Stimulated activated naive B cell treated with anti-CD40 and anti-IgM and Interleukin-4, amounts not matched to agents 10 μg/mL and 1 μg/mL and 100 μg/mL, for 72 hours (primary cell): ENCODE measurements around the gene MYO9B.

Experiments
- ATAC-seq, 2 donors: fragments of 150-1000 bp; cut with Tn5 transposase; replicated peaks; 2 replicates each; pipeline ENCODE4 v1.10.0; 2021; ENCODE audit warnings: moderate library complexity in 1 of 2
- DNase-seq: peaks from one replicate; pipeline ENCODE4 v3.0.0; 2021
- H3K27ac Mint-ChIP-seq: one replicate; pipeline ENCODE4 v1.8.0; 2022; ENCODE audit warnings: mild to moderate bottlenecking, mixed read lengths
- H3K27me3 Mint-ChIP-seq, 2 donors: one replicate each; pipeline ENCODE4 v1.8.0; 2022; ENCODE audit warnings: mixed read lengths in 2 of 2
- H3K36me3 Mint-ChIP-seq, 2 donors: one replicate each; pipeline ENCODE4 v1.8.0; 2022; ENCODE audit warnings: mixed read lengths in 2 of 2, mild to moderate bottlenecking in 1 of 2
- H3K4me1 Mint-ChIP-seq, 2 donors: one replicate each; pipeline ENCODE4 v1.8.0; 2022; ENCODE audit warnings: mixed read lengths in 2 of 2, mild to moderate bottlenecking in 1 of 2
- H3K4me3 Mint-ChIP-seq, 2 donors: one replicate each; pipeline ENCODE4 v1.8.0; 2022; ENCODE audit warnings: mild to moderate bottlenecking in 2 of 2, mixed read lengths in 2 of 2, moderate library complexity in 1 of 2
- H3K9me3 Mint-ChIP-seq, 2 donors: one replicate each; pipeline ENCODE4 v1.8.0; 2022; ENCODE audit warnings: mixed read lengths in 2 of 2, mild to moderate bottlenecking in 1 of 2

Gene MYO9B

DNA sequence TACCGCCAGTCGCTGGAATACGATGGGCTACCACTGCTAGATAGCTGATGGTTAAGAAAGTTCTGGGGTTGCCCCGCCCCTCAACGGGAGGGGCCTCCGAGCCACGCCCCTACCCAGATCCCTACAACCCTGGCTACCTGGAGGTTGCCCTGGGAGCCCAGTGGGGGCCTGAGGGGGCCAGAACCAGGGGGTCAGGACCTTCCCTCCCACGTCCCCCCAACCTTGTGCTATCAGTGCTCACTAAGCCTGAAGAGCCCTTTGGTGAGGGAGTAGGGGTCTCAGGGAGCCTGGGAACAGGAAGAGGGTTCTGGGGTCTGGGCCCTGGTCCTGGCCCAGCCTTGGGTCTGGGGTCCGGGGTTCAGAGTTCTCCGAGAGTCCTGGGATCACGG lies 159.3 kb downstream of the MYO9B start:
- peak; percentile 76 to 80 for ATAC-seq
- H3K4me1 Mint-ChIP-seq: peaks cover 9 to 20% of the 10 kb centered on the region in 2 donors
- H3K9me3 Mint-ChIP-seq: no peaks in the 10 kb centered on the region
- peak overlapping the region; percentile 84 to 88 for H3K4me3 Mint-ChIP-seq
- peak overlapping the region; percentile 80 for H3K27ac Mint-ChIP-seq
- no peak for DNase-seq
- peaks cover 13 to 27% of the 10 kb centered on the region in 2 donors for H3K36me3 Mint-ChIP-seq
- no peaks in the 10 kb centered on the region for H3K27me3 Mint-ChIP-seq

DNA sequence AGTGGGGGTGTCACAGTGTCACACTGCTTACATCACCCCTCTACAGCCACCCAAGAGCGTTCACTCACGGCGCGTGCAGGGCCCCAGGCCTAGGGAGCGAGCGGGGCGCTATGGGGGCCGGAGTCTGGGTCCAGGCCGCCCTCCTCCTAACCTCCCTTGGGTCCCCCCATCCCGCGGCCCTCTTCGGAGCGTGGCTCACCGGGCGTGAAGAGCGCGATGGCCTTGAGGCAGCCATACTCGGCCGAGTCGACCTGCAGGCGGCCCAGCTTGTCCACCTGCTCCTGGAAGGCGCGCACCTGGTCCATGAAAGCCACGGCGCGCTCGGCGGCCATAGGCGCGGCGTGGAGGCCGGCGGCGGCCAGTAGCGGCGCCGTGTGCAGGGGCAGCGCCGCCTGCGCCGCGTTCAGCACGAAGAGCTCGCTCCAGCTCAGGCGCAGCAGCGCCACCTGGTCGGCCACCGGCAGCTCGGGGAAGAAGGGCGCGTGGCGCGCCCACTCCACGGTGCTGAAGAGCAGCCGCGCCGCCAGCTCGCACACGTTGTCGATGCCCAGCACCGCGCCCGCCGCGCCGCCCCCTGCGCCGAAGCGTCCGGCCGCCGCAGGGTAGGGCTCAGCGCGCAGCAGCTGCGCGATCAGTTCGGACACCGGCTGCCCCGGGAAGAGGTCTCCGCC lies 159.9 kb downstream of the MYO9B start:
- Mint-ChIP-seq H3K27ac (peak overlapping the region; percentile 80), H3K9me3 (no peaks in the 10 kb centered on the region), H3K36me3 (peaks cover 13 to 25% of the 10 kb centered on the region in 2 donors), H3K4me1 (peaks cover 9 to 20% of the 10 kb centered on the region in 2 donors), H3K27me3 (no peaks in the 10 kb centered on the region), H3K4me3 (peak overlapping the region; percentile 84 to 88)
- ATAC-seq (peak; percentile 87 to 90), DNase-seq (peak; percentile 66)

DNA sequence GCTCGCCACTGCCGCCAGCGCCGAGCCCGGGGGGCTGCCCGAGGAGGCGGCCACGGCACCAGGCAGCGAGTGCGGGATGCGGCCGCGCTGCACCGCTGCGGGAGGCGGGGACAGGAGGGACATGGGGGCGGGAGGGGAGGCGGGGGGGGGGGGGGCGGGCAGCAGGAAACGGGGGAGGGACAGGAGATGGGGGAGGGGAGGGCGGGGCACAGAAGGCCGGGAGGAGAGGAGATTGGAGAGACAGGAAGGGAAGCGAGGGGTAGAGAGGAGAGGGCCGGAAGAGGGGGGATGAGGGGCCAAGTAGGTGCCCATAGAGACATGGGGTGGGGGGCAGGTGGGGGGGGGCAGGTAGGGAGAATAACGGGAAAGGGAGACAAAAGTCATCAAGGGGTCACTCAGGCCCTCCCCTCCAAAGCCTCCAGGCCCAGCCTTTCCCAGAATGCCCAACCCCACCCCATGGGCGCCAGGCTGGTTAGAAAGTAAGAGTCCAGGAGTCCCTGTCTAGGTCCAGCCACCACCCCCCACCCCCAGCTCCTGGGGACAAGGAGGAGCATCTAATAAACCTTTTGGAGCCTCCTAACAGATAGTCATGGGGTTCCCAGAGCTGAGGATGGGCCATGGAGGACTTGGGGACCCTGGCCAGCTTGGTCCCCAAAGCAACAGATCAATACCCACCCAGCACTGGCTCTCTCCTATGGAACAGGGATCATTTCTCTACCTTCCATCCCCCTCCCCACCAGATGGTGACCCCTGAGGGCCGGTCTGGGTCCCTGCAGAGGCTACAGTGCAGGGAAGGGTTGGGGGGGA lies 160.6 kb downstream of the MYO9B start:
- DNase-seq (no peak), ATAC-seq (peak in 1 of 2 donors; percentile 42)
- Mint-ChIP-seq H3K36me3 (peaks cover 10 to 23% of the 10 kb centered on the region in 2 donors), H3K4me1 (peaks cover 12 to 20% of the 10 kb centered on the region in 2 donors), H3K9me3 (no peaks in the 10 kb centered on the region), H3K27ac (no peak overlapping the region), H3K4me3 (peak overlapping the region; percentile 84 to 88), H3K27me3 (no peaks in the 10 kb centered on the region)

DNA sequence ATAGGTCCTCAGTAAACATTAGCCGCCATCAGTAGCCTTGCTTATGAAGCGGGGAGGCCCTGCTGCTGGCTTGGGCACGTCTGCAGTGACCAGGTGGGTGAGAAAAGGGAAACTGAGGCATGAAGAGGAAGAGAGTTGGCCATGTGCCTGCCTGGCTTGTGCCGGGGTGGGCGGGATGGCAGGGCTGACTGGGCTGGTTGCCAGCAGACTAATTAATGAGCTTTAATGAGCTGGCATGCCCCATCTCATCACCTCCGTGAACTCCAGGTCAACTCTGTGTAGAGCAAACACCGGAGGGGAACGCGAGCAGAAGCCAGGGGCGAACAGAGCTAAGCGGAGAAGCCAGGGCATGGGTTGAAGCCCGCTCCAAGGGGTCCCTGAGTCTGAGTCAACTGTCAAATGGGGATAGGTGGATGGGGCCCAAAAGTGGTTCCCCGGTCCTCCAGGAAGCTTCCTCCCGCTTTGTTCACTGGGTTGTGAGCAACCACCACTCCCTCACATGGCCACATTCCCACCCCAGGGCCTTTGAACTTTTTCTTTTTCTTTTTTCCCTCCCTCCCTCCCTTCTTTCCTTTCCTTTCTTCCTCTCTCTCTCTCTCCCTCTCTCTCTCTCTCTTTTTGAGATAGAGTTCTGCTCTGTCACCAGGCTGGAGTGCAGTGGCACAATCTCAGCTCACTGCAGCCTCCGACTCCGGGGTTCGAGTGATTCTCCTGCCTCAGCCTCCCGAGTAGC lies 161.4 kb downstream of the MYO9B start:
- H3K27me3 Mint-ChIP-seq: no peaks in the 10 kb centered on the region
- no peaks in the 10 kb centered on the region for H3K9me3 Mint-ChIP-seq
- peaks cover 12 to 20% of the 10 kb centered on the region in 2 donors for H3K4me1 Mint-ChIP-seq
- no peak overlapping the region for H3K27ac Mint-ChIP-seq
- DNase-seq (no peak), ATAC-seq (no peak)
- no peak overlapping the region for H3K4me3 Mint-ChIP-seq
- H3K36me3 Mint-ChIP-seq: peaks cover 9 to 19% of the 10 kb centered on the region in 2 donors

- ATAC-seq: no peak
- DNase-seq: no peak
- Mint-ChIP-seq H3K4me3 (no peak overlapping the region), H3K36me3 (peaks cover 4 to 12% of the 10 kb centered on the region in 2 donors), H3K27me3 (no peaks in the 10 kb centered on the region), H3K4me1 (peaks cover 19 to 24% of the 10 kb centered on the region in 2 donors), H3K27ac (no peak overlapping the region), H3K9me3 (no peaks in the 10 kb centered on the region)
Observed at GRCh38 chr19:17237747-17238706, 162.4 kb downstream of the MYO9B start.

GRCh38 chr19:17240062-17240752 lies 164.6 kb downstream of the MYO9B start:
- no peaks in the 10 kb centered on the region for H3K9me3 Mint-ChIP-seq
- DNase-seq: no peak
- H3K27me3 Mint-ChIP-seq: no peaks in the 10 kb centered on the region
- no peak overlapping the region for H3K4me3 Mint-ChIP-seq
- H3K4me1 Mint-ChIP-seq: peaks cover 16 to 18% of the 10 kb centered on the region in 2 donors
- no peak for ATAC-seq
- H3K27ac Mint-ChIP-seq: peak overlapping the region; percentile 82
- peaks cover 4 to 8% of the 10 kb centered on the region in 2 donors for H3K36me3 Mint-ChIP-seq

GRCh38 chr19:17240826-17241399 lies 165.3 kb downstream of the MYO9B start:
- Mint-ChIP-seq H3K9me3 (no peaks in the 10 kb centered on the region), H3K4me1 (peaks cover 10 to 18% of the 10 kb centered on the region in 2 donors), H3K36me3 (peaks cover 4 to 8% of the 10 kb centered on the region in 2 donors), H3K4me3 (no peak overlapping the region), H3K27me3 (no peaks in the 10 kb centered on the region), H3K27ac (peak overlapping the region; percentile 82)
- DNase-seq (no peak), ATAC-seq (no peak)

DNA sequence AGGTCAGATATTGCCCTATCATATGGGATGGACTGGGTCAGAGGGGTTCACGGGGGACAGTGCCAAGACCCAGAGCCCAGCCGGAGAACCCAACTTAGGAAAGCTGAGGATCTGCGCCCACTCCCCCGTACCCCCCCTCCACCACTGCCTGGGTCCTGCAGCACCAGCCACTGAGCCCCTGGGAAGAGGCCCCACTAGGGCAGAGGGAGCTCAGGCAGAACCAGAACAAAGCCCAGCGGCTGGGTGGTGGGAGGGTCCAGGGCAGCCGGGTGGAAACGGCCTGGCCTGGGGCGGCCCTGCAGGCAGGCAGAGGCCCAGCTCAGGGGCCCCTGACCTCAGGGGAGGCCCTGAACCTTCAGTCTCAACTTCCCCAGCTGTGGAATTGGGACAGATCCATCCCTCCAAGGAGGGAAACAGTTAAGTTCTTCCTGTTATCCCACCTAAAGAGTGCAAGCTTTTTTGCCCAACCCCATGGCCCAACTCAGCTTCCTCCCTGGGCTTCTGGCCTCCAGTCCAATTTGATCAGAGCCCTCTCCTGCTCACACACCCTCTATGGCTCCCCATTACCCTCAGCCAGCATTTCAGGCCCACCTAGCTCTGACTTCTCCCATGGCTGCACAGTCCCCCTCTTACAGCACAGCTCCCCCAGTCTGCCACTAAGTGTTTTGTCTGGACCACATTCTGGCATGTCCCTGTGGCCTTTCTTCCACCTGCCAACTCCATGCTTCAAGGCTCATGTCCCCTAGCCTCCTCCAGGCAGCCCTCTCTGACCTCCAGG lies 167.0 kb downstream of the MYO9B start:
- peaks cover 4 to 8% of the 10 kb centered on the region in 2 donors for H3K36me3 Mint-ChIP-seq
- DNase-seq (no peak), ATAC-seq (no peak)
- H3K9me3 Mint-ChIP-seq: no peaks in the 10 kb centered on the region
- peaks cover 21 to 23% of the 10 kb centered on the region in 2 donors for H3K4me1 Mint-ChIP-seq
- no peaks in the 10 kb centered on the region for H3K27me3 Mint-ChIP-seq
- peak overlapping the region; percentile 14 for H3K27ac Mint-ChIP-seq
- peak overlapping the region in 1 of 2 donors; percentile 3 for H3K4me3 Mint-ChIP-seq

DNA sequence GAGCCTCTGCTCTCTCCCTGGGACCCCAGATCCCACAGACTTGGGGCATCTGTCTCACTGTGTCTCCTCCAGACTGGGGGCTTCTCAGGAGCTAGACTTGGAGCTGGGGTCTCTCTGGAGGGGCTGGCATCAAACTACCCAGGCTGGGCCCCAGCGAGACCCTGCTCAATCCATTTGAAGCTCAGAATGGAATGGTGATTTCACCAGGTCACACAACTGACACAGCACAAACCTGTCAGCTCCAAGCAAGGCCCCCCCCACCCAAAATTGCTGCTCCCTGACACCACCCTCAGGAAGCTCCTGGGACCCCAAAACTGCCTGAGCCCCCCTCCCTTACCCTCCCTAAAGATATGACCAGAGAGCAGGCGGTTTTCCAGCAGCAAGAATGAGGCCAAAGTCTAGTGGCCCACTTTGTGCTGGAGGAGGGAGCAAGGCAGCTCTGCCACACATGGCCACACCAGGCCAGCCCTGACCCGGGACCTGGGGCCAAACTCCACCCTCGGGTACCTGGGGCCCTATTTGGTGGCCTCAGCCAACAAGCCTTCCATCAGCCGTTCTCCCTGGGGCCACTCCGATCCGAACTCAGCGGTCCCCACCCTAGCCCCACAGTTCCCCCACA lies 167.7 kb downstream of the MYO9B start:
- ATAC-seq: no peak
- H3K27ac Mint-ChIP-seq: no peak overlapping the region

GRCh38 chr19:17243830-17244617 lies 168.4 kb downstream of the MYO9B start:
- no peaks in the 10 kb centered on the region for H3K27me3 Mint-ChIP-seq
- no peak for DNase-seq

More for the DNA sequence above, 167.7 kb downstream of the MYO9B start:
- no peaks in the 10 kb centered on the region for H3K27me3 Mint-ChIP-seq
- H3K4me1 Mint-ChIP-seq: peaks cover 21 to 23% of the 10 kb centered on the region in 2 donors
- no peaks in the 10 kb centered on the region for H3K9me3 Mint-ChIP-seq
- H3K36me3 Mint-ChIP-seq: peaks cover 1 to 6% of the 10 kb centered on the region in 2 donors
- no peak overlapping the region for H3K4me3 Mint-ChIP-seq
- DNase-seq: no peak

More at GRCh38 chr19:17243830-17244617, 168.4 kb downstream of the MYO9B start:
- Mint-ChIP-seq H3K27ac (peak overlapping the region; percentile 92), H3K9me3 (no peaks in the 10 kb centered on the region), H3K4me1 (peaks cover 21 to 23% of the 10 kb centered on the region in 2 donors), H3K4me3 (peak overlapping the region; percentile 71 to 84), H3K36me3 (peaks cover 0 to 5% of the 10 kb centered on the region in 2 donors)
- no peak for ATAC-seq
